ENCODE results near the gene INPP5A.

DNA sequence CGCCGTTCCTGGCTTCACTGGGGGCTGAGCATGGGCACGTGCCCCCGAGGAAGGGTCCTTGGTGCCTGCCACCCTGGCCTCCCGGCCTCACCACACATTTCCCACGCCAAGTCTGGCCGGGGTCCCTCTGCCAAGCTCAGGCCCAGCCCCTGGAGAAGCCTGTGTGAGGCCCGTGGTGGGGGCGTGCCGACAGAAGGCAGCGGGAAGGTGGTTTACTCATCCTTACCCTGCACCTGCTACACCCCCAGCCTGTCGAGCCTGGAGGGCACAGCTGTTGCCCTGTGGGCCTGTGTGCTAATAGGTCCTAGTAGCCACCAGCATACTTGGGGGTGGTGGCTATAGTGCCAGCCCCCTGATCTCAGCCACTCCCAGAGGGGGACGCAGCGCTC, 201.6 kb downstream of the INPP5A start:
- TF ChIP-seq, protein P1, sequence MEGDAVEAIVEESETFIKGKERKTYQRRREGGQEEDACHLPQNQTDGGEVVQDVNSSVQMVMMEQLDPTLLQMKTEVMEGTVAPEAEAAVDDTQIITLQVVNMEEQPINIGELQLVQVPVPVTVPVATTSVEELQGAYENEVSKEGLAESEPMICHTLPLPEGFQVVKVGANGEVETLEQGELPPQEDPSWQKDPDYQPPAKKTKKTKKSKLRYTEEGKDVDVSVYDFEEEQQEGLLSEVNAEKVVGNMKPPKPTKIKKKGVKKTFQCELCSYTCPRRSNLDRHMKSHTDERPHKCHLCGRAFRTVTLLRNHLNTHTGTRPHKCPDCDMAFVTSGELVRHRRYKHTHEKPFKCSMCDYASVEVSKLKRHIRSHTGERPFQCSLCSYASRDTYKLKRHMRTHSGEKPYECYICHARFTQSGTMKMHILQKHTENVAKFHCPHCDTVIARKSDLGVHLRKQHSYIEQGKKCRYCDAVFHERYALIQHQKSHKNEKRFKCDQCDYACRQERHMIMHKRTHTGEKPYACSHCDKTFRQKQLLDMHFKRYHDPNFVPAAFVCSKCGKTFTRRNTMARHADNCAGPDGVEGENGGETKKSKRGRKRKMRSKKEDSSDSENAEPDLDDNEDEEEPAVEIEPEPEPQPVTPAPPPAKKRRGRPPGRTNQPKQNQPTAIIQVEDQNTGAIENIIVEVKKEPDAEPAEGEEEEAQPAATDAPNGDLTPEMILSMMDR (IDR thresholded peaks at IDR 0.05): no peak
- no peak for TF ChIP-seq POLR2A (IDR thresholded peaks at IDR 0.05)
